GM18868 (cell line): Measurements from ENCODE around the gene RFWD3.

Experiments used
- ATAC-seq: cut with Tn5 transposase; IDR thresholded peaks from one replicate; pipeline ENCODE4 v1.9.1; 2021; ENCODE audit warnings: mild to moderate bottlenecking, moderate library complexity; ENCODE audit not compliant: unreplicated experiment

Gene RFWD3

DNA sequence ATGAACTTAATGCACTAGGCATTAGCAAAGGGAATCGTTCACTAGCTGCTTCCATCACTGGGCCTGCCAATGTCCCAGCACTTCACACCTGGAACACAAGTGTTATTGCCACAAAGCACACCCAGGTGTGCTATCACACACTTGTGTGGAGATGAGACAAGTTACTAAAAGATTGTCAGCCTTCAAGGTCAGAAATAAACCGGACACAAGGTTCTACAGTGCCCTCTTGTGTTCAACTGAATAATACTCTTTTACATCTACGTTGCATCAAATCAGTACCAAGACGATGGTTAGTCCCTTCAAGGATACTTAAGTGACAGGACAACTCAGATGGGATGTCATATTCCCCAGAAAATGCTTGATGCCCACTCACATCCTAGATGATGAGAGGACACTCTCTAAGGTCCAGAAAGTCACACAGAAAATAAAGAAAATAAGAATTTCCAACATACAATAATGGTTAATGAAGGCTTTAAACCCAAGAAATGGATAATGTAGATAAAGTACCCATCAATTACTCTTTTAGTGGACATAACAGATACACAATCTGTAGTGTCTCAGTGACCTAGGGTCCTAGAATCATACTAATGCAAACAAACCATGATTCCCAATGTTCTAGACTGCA, 43.4 kb downstream of the RFWD3 start:
- ATAC-seq: no peak

DNA sequence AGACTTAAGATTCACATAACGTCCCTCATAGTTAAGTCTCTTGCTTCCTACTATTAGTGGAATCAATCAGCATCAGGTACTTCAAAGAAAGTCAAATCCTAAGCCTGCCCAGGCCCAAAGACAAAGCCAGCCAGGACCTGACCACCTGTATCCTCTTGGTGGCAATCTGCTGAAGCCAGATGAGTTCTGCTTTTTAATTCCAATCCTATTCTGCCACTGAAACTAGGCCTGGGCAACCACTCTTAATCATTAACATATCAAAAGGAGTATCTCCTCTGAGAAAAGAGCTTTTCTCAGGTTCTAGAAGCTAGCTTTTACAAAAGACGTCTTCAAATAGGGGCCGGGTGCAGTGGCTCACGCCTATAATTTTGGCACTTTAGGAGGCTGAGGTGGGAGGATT, 44.7 kb downstream of the RFWD3 start:
- no peak for ATAC-seq

DNA sequence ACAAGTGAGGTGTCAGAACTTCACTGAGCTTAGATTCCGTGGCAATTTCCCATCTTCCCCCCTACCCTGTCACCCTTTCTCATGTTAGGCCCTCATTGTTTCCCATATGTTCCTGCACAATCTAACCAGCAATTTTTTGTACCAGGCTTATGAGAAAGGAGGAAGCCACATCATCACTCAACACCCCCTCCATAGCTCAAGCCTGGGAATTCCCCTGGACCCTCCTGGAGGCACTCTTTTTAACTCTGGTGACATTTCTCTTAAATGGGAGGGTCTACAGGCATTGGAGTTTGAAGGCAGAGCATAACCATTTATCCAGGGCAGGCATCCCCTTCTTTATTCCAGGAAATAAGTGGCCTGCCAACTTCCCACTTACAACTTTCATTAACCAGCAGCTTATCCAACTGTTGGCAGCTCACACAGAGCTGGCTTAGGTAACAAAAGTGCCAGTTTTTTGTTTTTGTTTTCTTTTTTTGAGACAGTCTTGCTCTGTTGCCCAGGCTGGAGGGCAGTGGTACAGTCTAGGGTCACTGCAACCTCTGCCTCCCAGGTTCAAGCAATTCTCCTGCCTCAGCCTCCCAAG, 49.4 kb downstream of the RFWD3 start:
- no peak for ATAC-seq

- no peak for ATAC-seq
Observed at GRCh38 chr16:74611721-74612120, 55.0 kb downstream of the RFWD3 start.

- no peak for ATAC-seq
Observed at GRCh38 chr16:74608944-74609343, 57.7 kb downstream of the RFWD3 start.

GRCh38 chr16:74608381-74608780, 58.3 kb downstream of the RFWD3 start:
- no peak for ATAC-seq

DNA sequence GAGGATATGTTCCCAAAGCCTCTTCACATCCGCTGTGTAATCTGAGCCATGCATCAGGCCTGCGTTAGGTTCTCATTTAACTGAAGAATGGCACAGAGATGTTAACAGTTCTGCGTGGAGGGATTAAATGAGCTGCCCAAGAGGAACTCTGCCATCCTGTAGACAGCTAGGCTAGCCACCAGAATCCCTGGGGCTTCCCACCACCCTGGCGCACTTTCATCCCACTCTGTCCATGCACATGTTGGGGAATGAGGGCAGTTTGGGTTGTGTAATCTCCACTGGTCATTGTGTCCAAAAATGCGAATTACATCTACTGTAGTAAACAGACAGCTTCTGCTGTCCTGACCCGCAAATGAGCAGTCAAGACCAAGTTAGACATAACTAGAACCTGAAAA, 58.7 kb downstream of the RFWD3 start:
- ATAC-seq: no peak

- ATAC-seq: peak; percentile 30
Observed at GRCh38 chr16:74607310-74607961, 59.2 kb downstream of the RFWD3 start.

DNA sequence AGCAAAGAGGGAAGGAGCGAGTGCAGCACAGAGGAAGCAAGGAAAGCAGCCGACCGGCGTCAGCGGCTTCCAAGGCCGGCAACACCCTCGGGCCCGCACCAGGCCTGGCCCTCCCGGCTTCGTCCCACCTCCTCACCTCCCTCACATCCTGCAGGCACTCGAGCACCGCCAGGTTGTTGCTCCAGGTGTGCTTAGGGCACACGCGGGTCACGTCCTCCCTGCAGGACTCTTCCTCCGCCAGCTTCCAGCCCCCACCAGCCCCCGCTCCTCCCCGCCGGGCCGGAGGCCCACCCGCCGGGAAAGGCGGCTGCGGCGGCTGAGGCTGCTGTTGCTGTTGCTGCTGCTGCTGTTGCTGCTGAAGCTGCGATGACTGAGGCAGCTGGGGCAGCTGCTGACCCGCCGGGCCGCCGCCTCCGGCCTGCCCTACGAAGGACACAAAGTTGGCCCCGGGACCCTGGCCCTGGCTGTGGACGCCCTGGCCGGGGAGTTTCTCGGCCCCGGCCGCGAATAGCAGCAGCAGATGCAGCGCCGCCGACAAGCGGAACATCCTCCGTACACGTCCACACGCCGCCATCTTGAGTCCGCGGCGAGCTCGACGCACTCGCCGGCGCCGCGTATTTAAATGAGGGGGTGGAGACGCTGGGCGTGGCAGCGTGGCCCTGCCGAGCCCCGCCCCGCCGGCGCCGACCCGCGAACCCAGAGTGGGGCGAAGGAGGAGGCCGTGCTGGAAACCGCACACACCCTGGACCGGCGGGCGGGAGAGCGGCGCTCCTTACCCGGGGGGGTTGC, 60.0 kb downstream of the RFWD3 start, which contains the start of gene GLG1:
TSS of gene GLG1 (minus strand) at position 594 of the 789 bp plus-strand sequence. CDS start at position 574, 20 bp downstream.
- ATAC-seq: peak; percentile 94

- ATAC-seq: no peak
Observed at GRCh38 chr16:74605746-74606520, 60.7 kb downstream of the RFWD3 start.

DNA sequence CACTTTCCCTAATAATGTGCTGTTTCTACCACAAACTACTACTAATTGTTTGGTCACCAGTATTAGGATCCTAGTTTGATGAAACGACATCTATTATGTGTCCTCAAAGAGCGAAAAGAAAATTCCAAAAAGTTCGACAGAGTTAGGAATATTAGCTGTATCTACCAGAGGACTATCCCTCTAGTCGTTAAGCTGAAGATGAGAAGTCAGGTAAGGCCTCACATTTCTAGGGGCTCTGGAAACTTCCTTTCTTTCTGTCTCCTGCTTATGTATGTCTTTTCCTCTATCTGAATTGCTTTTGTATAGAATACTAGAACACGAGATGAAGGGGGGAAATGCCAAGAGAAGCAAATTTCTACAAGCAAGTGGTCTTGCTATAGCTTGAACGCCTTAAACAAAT, 61.3 kb downstream of the RFWD3 start:
- no peak for ATAC-seq

- no peak for ATAC-seq
Observed at GRCh38 chr16:74603848-74604247, 62.8 kb downstream of the RFWD3 start.

DNA sequence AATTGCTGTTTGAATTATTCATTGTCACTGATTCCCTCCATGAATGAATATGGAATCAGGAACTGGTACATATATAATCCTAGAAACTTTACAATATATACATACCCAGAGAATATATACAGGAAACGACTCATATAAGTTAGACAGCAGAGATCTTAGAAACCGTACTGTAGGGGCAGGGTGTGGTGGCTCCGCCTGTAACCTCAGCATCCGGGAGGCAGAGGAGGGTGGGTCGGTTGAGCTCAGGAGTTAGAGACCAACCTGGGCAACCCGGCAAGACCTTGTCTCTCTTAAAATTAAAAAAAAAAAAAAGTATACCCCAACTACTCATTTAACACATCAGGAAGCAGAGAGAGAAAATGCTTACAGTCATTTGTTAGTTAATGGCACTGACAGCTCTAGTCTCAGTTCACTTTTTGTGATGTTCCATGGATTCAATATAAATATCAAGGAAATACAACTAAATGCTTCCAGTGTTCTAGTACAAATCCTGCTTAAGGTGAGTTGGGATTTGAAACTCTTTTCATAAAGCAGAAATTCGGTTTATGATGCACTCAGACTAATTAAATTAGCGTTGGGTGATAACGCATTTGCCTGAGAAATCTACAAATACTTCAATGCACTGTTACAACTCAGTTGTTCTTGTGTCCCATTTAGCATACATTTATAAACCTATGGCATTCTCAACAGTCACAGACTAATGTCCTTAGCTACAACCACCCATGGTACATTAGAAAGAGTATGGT, 65.4 kb downstream of the RFWD3 start:
- peak; percentile 57 for ATAC-seq

- ATAC-seq: no peak
Observed at GRCh38 chr16:74596586-74596985, 70.1 kb downstream of the RFWD3 start.

GRCh38 chr16:74592847-74593246, 73.8 kb downstream of the RFWD3 start:
- no peak for ATAC-seq

DNA sequence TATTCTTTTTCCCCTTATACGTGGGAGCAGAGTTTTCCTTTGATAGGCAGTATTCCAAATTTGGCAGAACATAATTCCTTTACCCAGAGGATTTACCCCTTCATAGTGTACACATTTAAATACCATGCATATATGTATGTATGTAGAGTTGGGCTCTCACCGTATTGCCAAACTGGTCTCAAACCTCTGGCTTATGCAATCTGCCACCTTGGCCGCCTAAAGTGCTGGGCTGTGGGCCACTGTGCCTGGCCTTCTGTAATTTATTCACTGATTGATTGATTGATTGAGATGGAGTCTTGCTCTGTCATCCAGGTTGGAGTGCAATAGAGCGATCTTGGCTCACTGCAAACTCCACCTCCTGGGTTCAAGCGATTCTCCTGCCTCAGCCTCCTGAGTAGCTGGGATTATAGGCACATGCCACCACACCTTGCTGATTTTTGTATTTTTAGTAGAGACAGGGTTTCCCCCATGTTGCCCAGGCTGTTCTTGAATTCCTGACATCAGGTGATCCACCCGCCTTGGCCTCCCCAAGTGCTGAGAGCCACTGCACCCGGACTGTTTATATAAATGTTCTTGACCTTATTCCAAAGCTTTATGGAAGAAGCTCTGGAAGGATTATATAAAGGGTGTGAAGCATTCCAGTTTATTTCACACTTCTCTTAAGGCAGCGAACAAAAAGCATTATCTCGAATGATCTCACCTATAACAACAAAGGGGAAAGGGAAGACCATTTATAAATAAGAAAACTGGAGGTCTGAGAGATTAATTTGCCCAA, 74.6 kb downstream of the RFWD3 start:
- ATAC-seq: no peak

DNA sequence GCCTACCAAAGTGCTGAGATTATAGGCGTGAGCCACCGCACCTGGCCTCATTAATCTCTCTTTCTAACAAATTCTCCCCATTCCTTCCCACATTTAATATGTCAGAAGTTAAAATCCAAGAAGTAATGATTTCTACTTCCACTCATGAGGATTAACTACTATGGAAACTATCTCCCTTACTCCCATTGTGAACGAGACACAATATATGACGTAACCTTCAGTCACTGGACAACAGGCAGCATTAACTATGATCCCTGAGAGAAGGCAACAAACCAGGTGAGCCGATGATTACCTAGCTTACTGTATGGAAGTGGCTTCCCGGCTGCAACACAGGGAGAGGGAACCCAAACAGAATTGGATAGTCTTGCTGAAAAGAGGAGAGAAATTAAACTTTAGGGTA, 79.7 kb downstream of the RFWD3 start:
- ATAC-seq: no peak

DNA sequence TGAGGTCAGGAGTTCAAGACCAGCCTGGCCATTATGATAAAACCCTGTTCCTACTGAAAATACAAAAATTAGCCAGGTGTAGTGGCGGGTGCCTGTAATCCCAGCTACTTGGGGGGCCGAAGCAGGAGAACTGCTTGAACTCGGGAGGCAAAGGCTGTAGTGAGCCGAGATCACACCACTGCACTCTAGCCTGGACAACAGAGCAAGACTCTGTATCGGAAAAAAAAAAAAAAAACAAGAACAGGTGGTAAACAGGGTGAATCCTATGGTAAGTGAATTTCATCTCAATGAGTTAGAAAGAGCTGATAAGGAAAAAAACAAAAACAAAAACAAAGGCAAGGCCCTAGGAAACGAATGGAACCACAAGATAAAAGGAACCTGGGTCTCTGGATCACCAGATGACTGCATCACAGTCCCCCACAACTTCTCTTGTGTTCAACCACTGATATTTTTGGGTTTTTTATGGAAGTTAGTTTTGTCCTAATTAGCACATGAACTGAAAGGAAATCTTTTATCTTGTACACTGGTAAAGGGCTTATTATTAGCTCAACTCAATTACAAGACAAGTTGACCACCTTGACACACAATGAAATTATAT, 80.7 kb downstream of the RFWD3 start:
- no peak for ATAC-seq
